Choroid plexus epithelial cell (primary cell): ENCODE results near the gene ABHD2.
A peak's percentile ranks its signal among the peaks of the same experiment; 100 is the strongest.

ENCODE experiments used
- DNase-seq: peaks from one replicate; pipeline ENCODE4 v3.0.0-alpha.2; 2010; ENCODE audit warnings: low read depth
- H3K4me3 ChIP-seq: 2 replicates; pipeline ENCODE4 v1.5.1; 2011; ENCODE audit warnings: low read depth, mild to moderate bottlenecking, control low read depth, low read length, moderate library complexity
- CTCF ChIP-seq: conservative IDR thresholded peaks from 2 replicates; pipeline ENCODE4 v1.5.1; 2011; ENCODE audit warnings: low read depth, mild to moderate bottlenecking, control low read depth, inconsistent platforms, low read length, moderate library complexity

Gene ABHD2

GRCh38 chr15:89087161-89087829, 961 bp upstream of the ABHD2 start:
- no peak for DNase-seq
- peak overlapping the region; percentile 40 for H3K4me3 ChIP-seq
- no peak for TF ChIP-seq CTCF

- H3K4me3 ChIP-seq = peak overlapping the region; percentile 90
- TF ChIP-seq CTCF = no peak
- peak; percentile 29 for DNase-seq
These were observed 504 bp downstream of the ABHD2 start for GRCh38 chr15:89088605-89089315.

GRCh38 chr15:89089316-89090230, 1.3 kb downstream of the ABHD2 start:
- no peak for TF ChIP-seq CTCF
- H3K4me3 ChIP-seq = peak overlapping the region; percentile 90
- no peak for DNase-seq

DNA sequence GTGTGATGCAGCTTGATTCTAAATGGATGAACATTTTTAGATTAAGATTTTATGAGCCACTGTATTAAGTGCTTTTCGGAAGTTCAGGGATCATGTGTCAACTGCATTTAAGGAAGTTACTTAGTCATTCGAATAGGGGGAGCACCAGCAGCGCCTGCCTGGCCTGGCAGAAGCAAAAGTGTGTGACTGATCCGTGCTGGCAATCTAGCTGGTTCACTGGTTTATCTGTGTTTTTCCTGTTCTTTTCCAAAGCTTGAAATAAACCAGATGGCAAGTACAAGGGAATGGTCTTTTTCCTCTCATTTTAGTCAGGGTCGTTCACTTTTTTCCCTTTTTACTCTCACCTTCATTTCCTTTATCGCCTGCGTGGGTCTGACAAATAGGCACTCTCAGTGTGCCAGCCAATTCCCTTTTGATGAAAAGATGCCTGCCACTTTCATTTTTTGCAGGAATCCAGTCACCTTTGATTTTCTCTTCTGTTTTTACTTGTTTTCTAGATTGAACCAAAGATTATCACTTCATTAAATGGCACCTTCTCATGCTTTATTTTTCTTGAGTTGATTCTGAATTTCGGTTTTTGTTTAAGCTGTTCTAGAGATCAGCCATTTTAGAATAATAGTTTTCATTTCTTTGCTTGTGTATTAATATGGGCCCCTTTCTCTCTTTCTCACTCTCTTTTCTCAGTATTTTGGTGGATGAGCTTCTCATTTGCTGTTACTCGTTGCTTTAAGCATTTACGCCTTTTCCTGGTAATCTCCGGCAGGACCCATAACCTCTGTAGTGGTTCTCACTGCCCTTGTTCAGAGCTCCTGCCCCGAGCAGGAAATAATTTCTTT, 2.8 kb downstream of the ABHD2 start:
- DNase-seq = peak; percentile 66
- TF ChIP-seq CTCF = peak; percentile 21
- no peak overlapping the region for H3K4me3 ChIP-seq

- DNase-seq = no peak
- TF ChIP-seq CTCF = no peak
- no peak overlapping the region for H3K4me3 ChIP-seq
These were observed 3.5 kb downstream of the ABHD2 start for GRCh38 chr15:89091627-89092220.

GRCh38 chr15:89093509-89093908, 5.3 kb downstream of the ABHD2 start:
- no peak for DNase-seq
- TF ChIP-seq CTCF = no peak
- H3K4me3 ChIP-seq = no peak overlapping the region
